Measurements from ENCODE around the gene WNT11. TPM values are rescaled to one million over a fixed set of nuclear protein-coding genes. Genes with fewer than 3 reads are reported as not detected.

Gene WNT11
- total RNA-seq, 1 experiment from 2014 or later, result not detected

GRCh38 chr11:76228071-76228874, 22.0 kb upstream of the WNT11 start:
- no peaks in the 10 kb centered on the region for H3K23me2 ChIP-seq (ENCODE audit: insufficient read length, low read depth, low read length, poor library complexity, severe bottlenecking)
- H3K9me3 ChIP-seq (ENCODE audit: control insufficient read depth, low read depth, low read length), result no peaks in the 10 kb centered on the region
- Mint-ChIP-seq H3K27me3 (ENCODE audit: low read depth) (peaks cover 21% of the 10 kb centered on the region), H3K27ac (no peak overlapping the region), H3K36me3 (ENCODE audit: insufficient read depth in 1 of 3, low read depth in 3 of 3) (no peaks in the 10 kb centered on the region), H3K4me3 (no peak overlapping the region), H3K4me1 (peaks cover 0 to 12% of the 10 kb centered on the region in 2 experiments; a peak in 2 of 4 replicates), H3K9me3 (no peaks in the 10 kb centered on the region)
- H2AK5ac ChIP-seq (ENCODE audit: insufficient read length, low read length), result no peak overlapping the region
- no peak overlapping the region for H2BK5ac ChIP-seq (ENCODE audit: insufficient read length, low read length)
- no peak overlapping the region for H4K91ac ChIP-seq (ENCODE audit: insufficient read length, low read depth, low read length)
- no peak overlapping the region for H4K8ac ChIP-seq (replicated peaks; ENCODE audit: insufficient read length, low read depth, low read length)
- H3K4me2 ChIP-seq (ENCODE audit: insufficient read depth, insufficient read length, low read length), result no peak overlapping the region
- no peaks in the 10 kb centered on the region for H3K79me1 ChIP-seq (ENCODE audit: insufficient read depth, low read depth, low read length, poor library complexity, severe bottlenecking)
- H3K23ac ChIP-seq (ENCODE audit: insufficient read length, low read depth, low read length), result no peak overlapping the region
- no peak overlapping the region for H3K9ac ChIP-seq (ENCODE audit: extremely low read depth, insufficient read length, low read length)
- H2BK12ac ChIP-seq (ENCODE audit: insufficient read length, low read depth, low read length), result no peak overlapping the region
- no peak overlapping the region for H2AFZ ChIP-seq (ENCODE audit: low read length)
- H3K14ac ChIP-seq (ENCODE audit: insufficient read depth, low read length), result no peak overlapping the region
- H2BK120ac ChIP-seq (ENCODE audit: low read depth, low read length, poor library complexity, severe bottlenecking), result no peak overlapping the region
- H3K18ac ChIP-seq (ENCODE audit: insufficient read length, low read depth, low read length), result no peak overlapping the region
- no peak for TF ChIP-seq CTCF (conservative IDR thresholded peaks at IDR 0.05)
- H3T11ph ChIP-seq (ENCODE audit: low read length), result no peak overlapping the region
- H4K20me1 ChIP-seq (ENCODE audit: control insufficient read depth, insufficient read depth, insufficient read length), result no peaks in the 10 kb centered on the region
- H3K27ac ChIP-seq (ENCODE audit: insufficient read length, low read depth, low read length), result no peak overlapping the region
- no peak overlapping the region for H3K56ac ChIP-seq (ENCODE audit: insufficient read length, low read depth, low read length)
- WGBS (ENCODE audit: extremely low coverage, insufficient read length, low lambda C conversion rate), result no CpG with 5 or more reads among the region's 15 CpGs
- no peaks in the 10 kb centered on the region for H3K27me3 ChIP-seq (ENCODE audit: insufficient read depth, low read length)
- no peak overlapping the region for H2BK15ac ChIP-seq (ENCODE audit: low read depth, low read length)
- DNase-seq, result no peak
- H3K4ac ChIP-seq (ENCODE audit: low read depth, low read length), result no peak overlapping the region
- no peak overlapping the region for H2BK20ac ChIP-seq (ENCODE audit: low read depth, low read length, poor library complexity, severe bottlenecking)
- no peaks in the 10 kb centered on the region for H3K79me2 ChIP-seq (ENCODE audit: insufficient read depth, low read length)
- no peak overlapping the region for H4K5ac ChIP-seq (ENCODE audit: insufficient read length, low read depth, low read length)
- no peaks in the 10 kb centered on the region for H3K4me1 ChIP-seq (ENCODE audit: insufficient read depth, low read length)
